NCI-H446 treated with DMSO at 0.1 percent for 48 hours (cell line): ENCODE measurements around the gene MACROH2A1.
"Not testable (repeated sequence)": the region's sequence is repeated elsewhere in the genome, so short reads cannot be mapped to it uniquely, and the experiment has no call there.

ENCODE experiments used
- DNase-seq: peaks from one replicate; lab custom pipeline; 2025; lab: John Stamatoyannopoulos, UW

MACROH2A1 gene

DNA sequence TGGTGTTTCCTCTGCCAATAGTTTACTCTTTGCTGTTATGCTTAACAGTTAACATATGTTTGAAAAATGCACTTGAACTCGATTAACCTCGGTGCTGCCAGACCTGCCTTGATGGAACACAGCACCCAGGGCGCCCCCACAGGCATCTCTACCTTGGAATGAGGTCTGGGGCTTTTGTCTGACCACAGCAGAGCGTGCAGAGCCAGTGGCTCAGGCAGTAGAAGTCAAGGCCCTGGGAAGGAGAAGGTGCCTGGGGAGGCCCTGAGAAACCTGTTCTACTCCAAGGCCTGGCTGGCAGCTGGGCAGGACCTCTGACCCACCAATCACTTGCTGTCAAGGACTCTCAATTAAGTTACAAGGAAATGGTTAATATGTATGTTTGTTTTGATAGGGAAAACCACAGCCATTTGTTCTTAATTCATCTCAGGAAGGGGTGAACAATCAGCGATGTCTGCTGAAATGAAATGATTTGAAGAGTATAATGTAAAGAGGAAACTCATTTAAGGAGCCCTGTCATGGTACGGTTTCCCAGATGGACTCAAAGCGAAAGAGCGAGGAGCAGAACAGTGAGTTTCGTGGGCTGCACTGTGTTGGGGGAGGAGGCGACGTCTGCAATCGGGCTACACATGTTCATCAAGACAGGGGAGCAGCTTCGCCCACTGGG is 21.9 kb downstream of the MACROH2A1 start:
- DNase-seq: no peak

DNA sequence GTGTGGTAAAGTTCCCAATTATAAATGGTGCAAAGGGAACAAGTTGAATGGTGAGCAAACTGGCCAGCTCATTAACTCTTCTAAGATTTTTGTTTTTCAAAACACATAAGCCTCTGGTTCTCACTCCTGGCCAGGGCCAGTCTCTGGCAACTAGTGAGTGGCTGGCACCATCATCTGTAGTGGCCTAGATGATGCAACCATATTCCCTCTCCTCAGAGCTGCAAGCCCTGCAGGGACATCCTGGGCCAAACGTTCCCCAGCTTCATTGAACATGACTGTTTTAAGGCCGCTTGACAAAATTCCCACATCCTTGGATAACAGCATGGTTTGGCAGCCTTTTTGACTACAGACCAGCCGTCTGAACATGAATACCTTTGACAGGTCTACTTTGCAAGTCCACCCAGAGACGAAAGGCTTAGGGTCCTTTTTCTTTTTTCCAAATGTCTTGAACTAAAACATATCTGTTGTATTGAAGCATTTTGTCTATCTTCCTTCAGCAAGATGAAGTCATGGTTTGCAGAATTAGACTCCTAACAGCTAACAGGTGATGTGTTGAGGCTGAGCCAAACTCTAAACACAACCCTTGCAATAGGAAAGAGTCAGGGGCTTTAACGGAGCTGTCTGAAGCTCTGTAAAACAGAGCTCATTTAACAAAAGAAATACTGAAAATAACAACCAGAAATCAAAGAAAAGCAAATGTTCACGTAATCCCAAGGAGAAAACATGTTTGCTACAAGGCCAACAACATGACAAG is 23.8 kb downstream of the MACROH2A1 start:
- no peak for DNase-seq

DNA sequence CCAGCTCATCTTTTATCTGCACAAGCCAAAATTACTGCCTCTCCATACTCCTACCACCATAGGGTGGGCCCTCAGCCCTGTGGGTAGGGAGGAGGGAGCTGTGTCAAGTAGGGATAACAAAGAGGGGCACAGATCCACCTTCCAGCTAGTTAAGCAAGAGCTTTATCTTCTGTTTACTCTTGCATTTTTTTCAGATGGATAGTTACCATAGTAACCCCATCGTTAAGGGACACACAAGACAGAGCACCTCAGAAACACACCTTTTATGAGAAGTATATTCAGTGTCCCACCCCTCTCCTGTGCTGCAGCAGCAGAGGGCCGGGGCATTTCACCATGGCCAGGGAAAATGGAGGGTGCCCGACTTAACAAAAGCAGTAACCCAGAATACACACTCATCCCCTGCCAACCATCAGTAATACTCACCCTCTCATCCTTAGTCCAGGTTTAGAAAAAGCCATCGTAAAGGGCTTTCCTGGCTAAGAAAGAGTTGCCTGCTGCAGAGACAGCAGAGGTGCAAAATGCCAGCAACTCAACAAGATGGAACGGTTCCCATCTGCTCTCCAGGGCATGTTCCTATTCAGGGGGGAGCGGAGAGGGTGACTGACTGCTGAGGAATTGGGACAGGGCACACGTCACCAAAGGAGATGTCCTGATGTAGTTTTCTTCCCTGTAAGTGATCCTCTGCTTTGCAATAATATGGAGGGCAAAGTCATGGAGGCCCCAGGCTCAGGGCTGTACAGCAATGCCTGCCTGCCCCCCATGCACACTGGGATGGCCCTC is 25.1 kb downstream of the MACROH2A1 start:
- no peak for DNase-seq

DNA sequence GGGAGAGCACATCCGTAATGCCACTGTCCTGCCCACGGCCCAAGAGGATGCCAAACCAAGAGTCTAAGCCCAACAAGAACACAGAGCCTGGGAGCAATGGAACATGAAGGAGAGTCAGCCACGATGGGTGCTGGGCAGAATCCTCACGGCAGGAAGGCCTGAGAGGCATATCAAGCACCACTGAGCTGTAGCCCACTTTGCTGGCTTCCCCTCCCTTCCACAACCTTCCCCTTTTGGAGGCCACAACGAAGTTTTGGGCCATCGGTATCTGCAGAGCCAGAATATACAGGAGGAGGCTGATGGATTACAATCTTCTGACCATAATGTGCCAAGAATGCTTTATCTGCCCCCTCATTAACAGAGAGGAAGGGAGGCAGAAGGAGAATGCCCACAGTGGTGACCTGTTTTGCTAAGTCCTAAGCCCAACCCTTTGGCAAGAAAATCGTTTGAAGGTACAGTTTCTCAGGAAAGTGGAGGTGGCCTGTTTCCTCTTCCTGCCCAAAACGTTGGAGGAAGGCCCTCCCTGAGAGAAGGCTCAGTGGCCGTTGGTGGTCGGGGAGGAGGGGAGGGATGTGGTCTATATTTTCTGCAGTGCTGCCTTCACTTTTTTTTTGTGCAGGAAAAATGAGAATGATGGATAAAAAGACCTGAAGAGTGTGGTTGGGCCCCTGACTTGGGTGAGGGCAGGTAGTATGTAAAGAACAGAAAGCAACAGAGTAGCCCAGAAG is 26.2 kb downstream of the MACROH2A1 start:
- DNase-seq: no peak

DNA sequence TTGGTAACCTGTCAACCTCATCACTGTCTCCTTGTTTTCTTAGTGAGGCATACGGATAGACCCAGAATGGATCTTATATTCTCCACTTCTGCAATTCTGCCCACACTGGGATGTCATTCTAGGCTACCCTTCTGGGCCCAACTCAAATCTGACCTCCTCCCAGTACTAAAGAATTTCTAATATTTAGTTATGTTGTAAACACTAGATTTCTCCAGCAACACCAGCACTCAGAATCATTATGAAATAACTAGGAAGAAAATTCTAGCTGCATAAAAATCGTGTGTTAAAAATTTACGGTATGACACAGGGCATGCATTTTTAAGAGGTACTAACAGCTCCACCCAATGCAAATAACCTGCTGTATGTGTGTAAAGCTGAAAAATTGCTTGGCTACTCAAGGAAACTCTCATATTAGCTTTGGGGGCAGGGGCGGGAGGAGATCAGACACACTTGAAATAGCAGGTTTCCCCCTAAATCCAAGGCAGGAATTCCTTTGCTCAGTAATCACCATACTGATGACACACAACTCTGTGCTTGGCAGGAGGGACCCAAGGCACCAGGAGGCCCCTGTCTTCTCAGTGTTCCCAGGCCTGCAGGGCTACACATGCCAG is 27.3 kb downstream of the MACROH2A1 start:
- DNase-seq: no peak

DNA sequence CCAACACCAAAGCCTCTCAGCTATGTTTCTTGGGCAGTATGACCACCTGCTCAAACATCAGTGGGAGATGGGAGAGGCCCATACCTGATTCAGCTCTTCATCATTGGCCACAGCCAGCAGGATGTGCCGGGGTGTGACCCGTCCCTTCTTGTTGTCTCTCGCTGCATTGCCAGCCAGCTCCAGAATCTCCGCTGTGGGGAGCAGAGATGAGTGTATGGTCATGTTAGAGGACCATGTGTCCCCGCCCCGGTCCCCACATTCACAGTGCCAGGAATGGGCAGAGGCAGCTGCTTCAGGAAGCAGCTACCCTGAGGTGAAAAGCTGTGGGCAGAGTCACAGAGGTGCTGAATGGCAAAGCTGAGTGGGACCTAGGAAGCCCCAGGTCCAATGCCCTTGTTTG is 29.1 kb downstream of the MACROH2A1 start:
- no peak for DNase-seq

DNA sequence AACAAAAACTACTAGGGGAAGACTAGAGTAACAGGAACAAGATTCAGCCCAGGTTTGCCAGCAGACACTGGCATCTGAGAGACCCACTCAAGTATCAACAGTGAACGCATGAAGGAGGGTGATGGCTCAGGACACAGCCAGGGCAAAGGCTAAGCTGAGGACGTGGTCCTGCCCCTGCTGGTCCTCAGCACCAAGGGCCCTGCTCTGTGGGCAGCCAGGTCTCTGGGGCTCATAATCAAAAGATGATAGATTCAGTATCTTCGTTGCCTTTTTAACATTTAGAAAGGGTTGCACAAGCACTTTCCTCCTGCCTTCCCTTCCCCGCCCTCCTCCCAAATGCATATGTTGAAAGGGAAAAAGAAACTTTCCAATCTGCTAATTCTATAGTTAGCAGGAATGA is 31.5 kb downstream of the MACROH2A1 start:
- DNase-seq: no peak

DNA sequence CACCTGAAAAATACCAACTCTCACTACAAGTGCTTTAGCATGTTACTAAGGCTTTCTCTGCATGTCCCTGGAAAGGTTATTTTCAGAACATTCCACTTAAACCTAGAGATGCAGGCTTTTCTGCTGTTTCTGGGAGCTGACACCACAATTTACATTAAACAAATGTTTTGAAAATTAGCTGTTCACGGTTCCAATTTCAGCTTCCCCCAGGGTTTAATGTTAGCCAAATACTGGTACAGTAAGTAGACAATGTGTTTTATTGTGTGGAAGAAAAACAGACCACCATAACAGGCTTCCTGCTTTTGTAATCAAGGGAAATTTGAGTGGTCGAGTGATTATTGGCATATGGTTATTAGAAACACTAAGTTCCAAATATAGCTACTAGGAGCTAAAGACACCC is 32.0 kb downstream of the MACROH2A1 start:
- DNase-seq: no peak

DNA sequence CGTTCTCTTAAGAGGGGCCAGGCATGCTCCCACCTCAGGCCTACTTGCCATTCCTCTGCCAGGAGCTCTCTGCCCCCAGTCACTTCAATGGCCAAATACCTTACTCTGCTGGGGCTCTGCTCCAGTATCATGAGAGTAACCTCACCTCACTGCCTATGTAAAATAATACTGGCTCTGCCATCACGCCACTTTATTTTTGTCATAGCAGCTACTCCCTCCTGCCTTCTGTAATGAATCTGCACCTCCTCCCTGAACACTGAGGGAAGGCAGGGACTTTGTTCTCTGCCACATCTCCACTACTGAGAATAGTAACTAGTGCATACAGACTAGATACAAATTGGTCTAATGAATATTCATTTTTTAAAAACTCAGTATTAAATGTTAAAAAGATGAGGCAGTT is 33.8 kb downstream of the MACROH2A1 start:
- DNase-seq: no peak

DNA sequence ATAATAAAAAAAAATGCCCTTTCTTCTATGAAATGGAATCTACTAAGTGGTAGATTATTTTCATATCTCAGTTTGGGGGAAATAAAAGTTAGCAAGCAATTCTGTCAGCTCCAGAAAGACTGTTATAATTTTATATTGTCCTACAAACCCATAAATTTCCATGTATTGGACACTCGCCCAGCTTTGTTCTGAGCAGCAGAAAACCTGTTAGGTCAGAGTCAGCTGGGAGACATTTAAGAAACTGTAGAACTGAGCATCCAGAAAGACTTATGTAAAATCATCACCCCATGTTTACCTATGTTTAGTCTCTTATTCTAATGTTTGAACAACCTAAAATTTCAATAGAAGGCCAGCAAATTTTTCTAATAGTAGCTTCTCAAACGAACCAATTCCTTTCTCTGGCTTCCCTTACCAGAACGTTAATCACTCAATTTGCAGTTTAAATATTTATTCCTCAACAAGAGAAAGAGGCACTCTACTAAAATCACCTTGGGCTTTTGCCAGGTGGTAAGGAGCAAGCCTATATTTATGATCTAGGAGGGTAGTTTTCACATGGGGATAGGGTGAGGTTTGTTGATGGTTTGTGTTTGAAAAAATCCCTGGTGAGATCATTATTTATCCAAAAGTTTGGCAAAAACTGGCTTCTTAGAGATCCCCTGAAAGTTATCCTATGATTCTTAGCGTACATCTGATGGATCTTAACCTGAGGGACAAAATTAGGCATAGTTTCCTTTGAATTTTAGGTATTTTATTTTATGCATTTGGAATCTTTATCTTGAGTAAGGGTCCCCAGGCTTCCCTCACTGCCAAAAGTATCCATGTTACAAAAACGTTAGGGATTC is 34.4 kb downstream of the MACROH2A1 start:
- DNase-seq: no peak

DNA sequence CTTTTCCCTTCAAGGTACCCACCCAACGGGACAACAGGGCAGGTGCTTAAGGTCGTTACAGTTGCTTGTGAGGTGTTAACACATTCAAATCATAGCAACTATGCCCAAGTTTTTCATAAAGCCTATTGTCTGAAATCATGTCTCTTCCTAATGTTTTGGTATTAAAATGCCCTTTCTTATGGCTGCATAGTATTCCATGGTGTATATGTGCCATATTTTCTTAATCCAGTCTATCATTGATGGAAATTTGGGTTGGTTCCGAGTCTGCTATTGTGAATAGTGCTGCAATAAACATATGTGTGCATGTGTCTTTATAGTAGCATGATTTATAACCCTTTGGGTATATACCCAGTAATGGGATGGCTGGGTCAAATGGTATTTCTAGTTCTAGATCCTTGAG is 35.7 kb downstream of the MACROH2A1 start:
- not testable (repeated sequence) for DNase-seq

DNA sequence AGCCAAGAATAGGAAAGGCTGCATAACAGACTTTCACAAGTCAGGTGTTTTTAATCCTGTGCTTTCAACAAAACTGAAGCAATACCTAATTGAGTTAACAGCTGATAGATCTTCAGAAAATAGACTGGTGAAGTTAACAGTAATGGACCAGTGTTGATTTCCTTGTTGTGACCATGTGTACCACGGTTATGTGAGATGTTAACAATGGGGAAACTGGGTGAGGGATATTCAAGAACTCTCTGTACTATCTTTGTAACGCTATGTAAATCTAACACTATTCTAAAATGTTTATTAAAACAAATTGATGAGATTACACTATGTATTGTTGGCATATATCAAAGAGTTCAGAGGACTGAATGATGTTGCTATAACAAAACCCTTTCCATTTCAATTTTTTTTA is 36.9 kb downstream of the MACROH2A1 start:
- DNase-seq: no peak

DNA sequence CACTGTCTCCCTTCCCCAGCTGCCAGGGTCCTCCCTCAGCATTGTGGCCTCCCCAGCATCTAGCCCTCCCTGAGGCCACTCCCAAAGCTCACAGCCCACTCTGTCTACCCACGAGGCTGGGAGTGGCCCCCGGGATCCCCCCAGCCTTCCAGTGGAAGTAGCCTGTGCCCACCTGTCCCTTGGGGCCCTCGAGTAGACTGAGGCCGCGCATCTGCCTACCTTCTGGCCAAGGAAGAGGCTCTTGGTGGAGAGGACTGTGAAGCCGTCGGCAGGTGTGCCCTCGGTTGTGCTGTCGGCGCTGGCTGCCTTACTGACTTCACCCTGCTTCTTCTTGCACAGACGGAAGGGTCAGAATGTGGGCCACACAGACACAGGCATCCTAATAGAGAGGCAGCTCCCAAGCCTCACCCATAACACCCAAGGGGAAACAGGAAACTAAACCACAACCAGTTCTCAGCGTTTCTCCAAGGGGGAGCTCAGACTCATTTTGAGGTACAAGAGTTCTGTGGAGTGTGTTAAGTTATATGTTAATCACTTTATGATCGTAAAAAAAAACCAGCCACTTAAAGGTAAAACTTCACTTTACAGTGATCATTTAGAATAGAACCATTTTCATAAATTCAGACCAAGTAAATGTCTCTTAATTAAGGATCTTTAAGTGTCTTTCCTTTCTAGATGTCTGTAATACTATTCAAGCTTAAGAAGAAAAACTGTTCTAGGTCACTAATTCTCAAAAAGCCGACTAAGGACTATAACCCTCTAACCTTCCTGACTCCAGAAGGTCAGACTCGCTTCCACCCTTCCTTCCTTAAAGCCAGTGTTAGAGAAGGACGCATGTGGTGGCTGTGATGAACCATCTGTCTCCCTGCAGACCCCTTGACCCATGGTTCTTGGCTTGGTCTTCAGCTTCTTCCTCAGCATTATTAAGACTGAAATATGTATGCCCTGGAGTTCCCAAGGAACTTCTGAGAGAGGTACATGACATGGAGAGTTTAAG is 38.5 kb downstream of the MACROH2A1 start:
- no peak for DNase-seq

DNA sequence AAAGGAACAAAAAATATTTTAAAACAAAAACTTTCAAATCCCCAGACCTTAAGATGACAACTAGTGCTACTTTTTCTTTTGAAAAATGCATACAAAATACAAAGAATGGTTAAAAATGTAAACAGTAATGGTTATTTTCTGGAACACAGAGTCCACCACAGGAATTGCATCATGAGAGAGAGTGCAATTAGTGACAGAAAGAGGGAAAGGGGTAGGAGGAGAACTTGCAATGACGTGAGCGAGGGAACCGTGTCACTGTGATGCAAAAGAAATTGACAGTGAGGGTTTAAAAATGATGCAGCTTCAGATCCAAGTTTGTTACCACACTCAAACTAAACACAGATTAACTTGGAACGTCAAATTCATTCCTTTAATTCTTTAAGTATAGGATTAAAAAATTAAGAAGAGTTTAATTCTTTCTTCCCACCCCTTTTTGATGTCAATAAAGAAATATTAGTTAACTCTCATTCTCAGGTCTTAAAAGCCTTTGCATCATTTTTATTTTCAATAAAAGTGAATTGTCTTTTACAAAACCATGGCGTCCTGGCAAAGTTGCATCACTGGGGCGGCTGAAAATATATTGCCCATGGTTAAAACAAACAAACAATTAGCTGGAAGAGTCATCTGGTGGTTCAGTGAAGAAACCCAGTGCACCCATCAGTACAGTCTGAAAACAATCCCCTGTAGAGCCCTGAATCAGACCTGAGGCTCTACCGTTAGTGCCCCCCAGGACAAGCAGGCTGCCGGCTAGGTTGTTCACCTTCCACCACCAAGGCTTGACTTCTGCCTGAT is 39.5 kb downstream of the MACROH2A1 start:
- no peak for DNase-seq

DNA sequence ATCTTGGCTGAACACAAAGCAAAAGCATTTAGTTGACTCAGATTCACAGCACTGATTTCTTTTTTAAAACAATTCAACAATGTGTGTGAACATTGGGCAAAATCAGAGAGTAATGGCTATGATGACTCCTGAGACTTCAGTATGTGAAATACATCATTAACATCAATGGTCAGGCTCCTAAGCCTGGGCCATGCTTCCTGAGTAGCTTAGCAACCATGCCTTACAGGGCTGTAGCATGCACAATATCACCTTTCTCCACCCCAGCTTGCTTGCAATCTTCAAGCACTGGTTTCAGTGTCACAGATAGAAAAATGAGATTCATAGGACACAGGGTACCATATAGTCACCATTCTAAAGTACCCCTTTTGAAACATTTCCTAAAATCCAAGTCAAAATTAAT is 41.3 kb downstream of the MACROH2A1 start:
- no peak for DNase-seq

DNA sequence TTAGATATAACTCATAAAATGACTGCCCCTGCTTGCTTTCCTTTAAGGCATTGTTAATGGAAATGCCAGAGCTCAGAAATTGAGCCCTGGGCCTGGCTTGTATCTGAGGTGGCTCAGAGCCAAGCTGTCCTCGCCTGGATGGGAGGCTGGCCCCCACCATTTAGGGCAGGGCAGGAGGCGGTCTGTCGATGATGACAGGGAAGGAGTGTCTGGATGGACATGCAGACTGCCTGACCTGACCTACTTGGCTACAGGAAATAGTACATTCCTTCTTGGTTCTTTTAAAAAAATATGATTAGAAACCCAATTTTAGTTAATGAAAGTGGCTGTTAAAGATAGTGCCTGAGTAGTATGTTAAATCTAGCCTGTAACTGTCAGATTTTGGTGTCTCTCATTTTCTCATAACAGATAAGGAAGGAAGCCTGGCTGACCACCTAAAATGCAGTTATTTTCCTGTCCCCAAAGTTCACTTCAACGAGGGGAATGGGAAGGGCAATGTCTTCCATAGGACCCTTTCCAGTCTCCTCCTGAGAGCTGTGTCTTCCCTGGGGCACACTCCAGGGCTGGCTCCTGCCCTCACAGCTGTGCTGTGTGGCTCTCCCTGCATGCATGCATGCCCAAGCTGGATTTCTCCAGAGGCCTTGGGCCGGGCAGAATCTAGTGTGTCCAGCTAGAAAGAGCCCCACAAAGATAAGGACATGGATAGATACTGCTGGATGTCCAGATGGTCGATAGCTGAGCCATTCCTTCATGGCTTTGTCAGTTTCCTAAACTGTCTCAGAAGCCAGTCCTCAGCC is 42.3 kb downstream of the MACROH2A1 start:
- DNase-seq: no peak

DNA sequence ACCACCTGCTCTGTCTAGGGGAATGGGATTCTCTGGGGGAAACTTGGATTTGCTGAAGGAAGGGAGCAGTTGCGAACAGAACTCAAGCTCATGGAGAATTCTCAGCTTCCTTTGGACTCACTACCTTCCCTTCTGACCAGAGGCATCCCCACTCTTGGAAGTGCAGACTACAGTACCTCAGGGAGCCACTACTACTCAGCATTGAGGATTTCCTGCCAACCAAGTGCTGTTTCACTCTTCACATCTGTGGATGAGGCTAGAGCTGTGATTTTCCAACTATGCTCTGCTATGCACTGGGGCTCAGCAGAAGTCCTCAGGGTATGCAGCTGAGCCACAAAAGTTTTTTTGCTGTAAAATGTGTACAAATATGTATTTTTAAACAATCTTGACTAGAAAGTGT is 43.9 kb downstream of the MACROH2A1 start:
- no peak for DNase-seq
